HL-60 (cell line): ENCODE data around the gene APOL3.

Experiments
- DNase-seq, 2 experiments: peaks; one replicate each; pipeline ENCODE4 v3.0.0-alpha.2; 2010 to 2020; ENCODE audit warnings: low read depth in 1 of 2, low spot score in 1 of 2
- H3K27ac ChIP-seq: fragments of 250-450 bp; sonication (Bioruptor Pico); replicated peaks from 2 replicates; pipeline ENCODE4 v1.5.1; 2020; ENCODE audit warnings: mild to moderate bottlenecking, moderate library complexity
- H3K27me3 ChIP-seq: fragments of 250-450 bp; sonication (Bioruptor Pico); 2 replicates; pipeline ENCODE4 v1.5.1; 2021; ENCODE audit warnings: mild to moderate bottlenecking, moderate library complexity; ENCODE audit not compliant: insufficient read depth, poor library complexity, severe bottlenecking
- H3K4me3 ChIP-seq: replicated peaks from 2 replicates; pipeline ENCODE4 v1.5.1; 2011; ENCODE audit warnings: mild to moderate bottlenecking, control low read depth, low read length; ENCODE audit not compliant: insufficient read depth
- CTCF ChIP-seq: IDR thresholded peaks from one replicate; pipeline ENCODE4 v1.5.1; 2011; ENCODE audit warnings: low read length, control low read depth, inconsistent platforms; ENCODE audit not compliant: insufficient read depth
- GABPA ChIP-seq: IDR thresholded peaks from 2 replicates; pipeline ENCODE4 v1.6.1; 2012; ENCODE audit warnings: low read depth
- POLR2AphosphoS5 ChIP-seq: IDR thresholded peaks from 2 replicates; pipeline ENCODE4 v1.6.1; 2012; ENCODE audit warnings: low read depth
- REST ChIP-seq: IDR thresholded peaks from 2 replicates; pipeline ENCODE4 v1.6.1; 2012; ENCODE audit warnings: low read depth; ENCODE audit not compliant: insufficient replicate concordance
- SPI1 ChIP-seq: IDR thresholded peaks from 2 replicates; pipeline ENCODE4 v1.6.1; 2012; ENCODE audit warnings: low read depth, mild to moderate bottlenecking, borderline replicate concordance

The APOL3 gene

GRCh38 chr22:36183446-36183845, 22.9 kb upstream of the APOL3 start:
- DNase-seq, result no peak
- H3K27me3 ChIP-seq, result no peaks in the 10 kb centered on the region
- TF ChIP-seq GABPA (no peak), SPI1 (no peak), POLR2AphosphoS5 (no peak)
- H3K27ac ChIP-seq, result no peak overlapping the region
- no peak overlapping the region for H3K4me3 ChIP-seq

GRCh38 chr22:36182857-36183256, 22.3 kb upstream of the APOL3 start:
- Histone ChIP-seq H3K27me3 (no peaks in the 10 kb centered on the region), H3K4me3 (no peak overlapping the region), H3K27ac (no peak overlapping the region)
- no peak for DNase-seq
- no peak for TF ChIP-seq REST
- TF ChIP-seq SPI1, result no peak
- TF ChIP-seq GABPA, result no peak

- TF ChIP-seq POLR2AphosphoS5 (no peak), CTCF (no peak), SPI1 (no peak), GABPA (no peak), REST (no peak)
- Histone ChIP-seq H3K27ac (no peak overlapping the region), H3K27me3 (no peaks in the 10 kb centered on the region), H3K4me3 (no peak overlapping the region)
- DNase-seq, result no peak
Observed at GRCh38 chr22:36182056-36182455, 21.5 kb upstream of the APOL3 start.

- H3K27me3 ChIP-seq, result no peaks in the 10 kb centered on the region
- no peak for TF ChIP-seq CTCF
- no peak for TF ChIP-seq GABPA
- no peak for TF ChIP-seq SPI1
- TF ChIP-seq POLR2AphosphoS5, result no peak
- no peak for TF ChIP-seq REST
- no peak overlapping the region for H3K27ac ChIP-seq
- H3K4me3 ChIP-seq, result no peak overlapping the region
- no peak for DNase-seq
Observed at GRCh38 chr22:36180928-36181327, 20.4 kb upstream of the APOL3 start.
